Calu3 (cell line): ENCODE results near the gene SIPA1. TPM values are rescaled to one million over a fixed set of nuclear protein-coding genes. Genes with fewer than 3 reads are reported as not detected.

Source experiments
- BruUV-seq: library from RNA; stranded (reverse); fragments of 400-500 nt; replicated peaks from 2 replicates; lab custom pipeline; 2021; lab: Mats Ljungman, UMichigan
- CTCF ChIA-PET: fragments of 300-600 bp; sonication (Branson Sonifier 250); formaldehyde crosslinking; loops from one replicate; lab custom pipeline; 2022; ENCODE audit warnings: antibody characterized with exemption; lab: Charles Lee
- DNase-seq: peaks from one replicate; pipeline ENCODE4 v3.0.0; 2022
- H3K27ac Mint-ChIP-seq: one replicate; pipeline ENCODE4 v1.8.0; 2022; ENCODE audit warnings: mixed read lengths; ENCODE audit not compliant: unreplicated experiment
- H3K27me3 Mint-ChIP-seq: one replicate; pipeline ENCODE4 v1.8.0; 2022; ENCODE audit warnings: mixed read lengths; ENCODE audit not compliant: unreplicated experiment
- H3K36me3 Mint-ChIP-seq: one replicate; pipeline ENCODE4 v1.8.0; 2022; ENCODE audit warnings: mild to moderate bottlenecking, moderate library complexity, mixed read lengths; ENCODE audit not compliant: insufficient read depth, unreplicated experiment
- H3K4me1 Mint-ChIP-seq: one replicate; pipeline ENCODE4 v1.8.0; 2022; ENCODE audit warnings: mild to moderate bottlenecking, low read depth, mixed read lengths; ENCODE audit not compliant: unreplicated experiment
- H3K4me3 Mint-ChIP-seq: one replicate; pipeline ENCODE4 v1.8.0; 2022; ENCODE audit warnings: mild to moderate bottlenecking, low read depth, moderate library complexity, mixed read lengths; ENCODE audit not compliant: unreplicated experiment
- H3K9me3 Mint-ChIP-seq: one replicate; pipeline ENCODE4 v1.8.0; 2022; ENCODE audit warnings: low read depth, mixed read lengths; ENCODE audit not compliant: unreplicated experiment
- CTCF ChIP-seq: fragments of 200-600 bp; IDR thresholded peaks from one replicate; pipeline ENCODE4 v1.8.0; 2022; ENCODE audit warnings: antibody characterized with exemption; ENCODE audit not compliant: unreplicated experiment
- intact Hi-C: fragments of 100-400 bp; cut with micrococcal nuclease; formaldehyde crosslinking; loops from one replicate; pipeline ENCODE4 v1.10.0; 2022; ENCODE audit not compliant: unreplicated experiment
- total RNA-seq: library from RNA; stranded (reverse); gene quantifications from 2 replicates; pipeline ENCODE4 v1.2.3, GENCODE V29; 2022

Gene SIPA1
- total RNA-seq, 1 experiment from 2014 or later = 41.3 TPM

GRCh38 chr11:65654375-65655349 is 16.8 kb downstream of the SIPA1 start:
- peak overlapping the region; percentile 36 for H3K27ac Mint-ChIP-seq

DNA sequence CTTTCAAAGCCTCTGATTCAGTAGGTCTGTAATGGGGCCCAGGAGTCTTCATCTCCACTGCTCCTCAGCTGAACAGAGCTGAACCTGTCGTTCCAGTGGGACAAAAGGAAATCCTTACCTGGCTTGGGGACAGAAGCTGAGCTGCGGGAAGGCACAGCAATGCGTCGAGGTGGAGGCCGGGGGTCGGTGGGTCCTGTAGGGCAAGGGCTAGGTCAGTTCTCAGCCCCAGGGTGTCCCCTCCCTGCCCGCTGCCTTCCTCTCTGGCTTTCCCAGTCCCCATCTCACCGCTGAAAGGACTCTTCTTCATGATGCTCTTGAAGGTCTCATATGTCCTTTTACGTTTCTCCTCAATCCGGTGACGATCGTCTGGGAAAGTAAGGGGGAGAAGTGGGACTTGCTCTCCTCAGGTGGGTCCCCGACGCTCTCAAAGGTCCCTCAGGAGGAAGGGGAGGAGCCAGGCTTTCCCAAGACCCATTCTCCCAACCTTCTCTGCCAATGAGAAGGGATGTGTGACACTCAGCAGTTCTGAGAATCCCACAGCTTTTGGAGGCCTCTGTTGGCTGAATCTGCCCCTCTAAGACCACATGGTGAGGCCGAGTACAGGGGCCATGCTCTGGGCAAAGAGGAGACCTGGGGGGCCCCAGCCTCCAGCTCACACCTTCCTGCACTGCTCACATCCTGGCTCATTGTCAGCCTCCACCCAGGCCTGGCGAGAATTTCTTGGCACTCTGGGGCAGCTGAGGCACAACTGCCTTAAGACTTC is 17.9 kb downstream of the SIPA1 start:
- H3K36me3 Mint-ChIP-seq = peaks cover 89% of the 10 kb centered on the region
- no TSS peak for BruUV-seq
- no peak for DNase-seq
- peaks cover 31% of the 10 kb centered on the region for H3K4me1 Mint-ChIP-seq
- intact Hi-C loops = no loop called here
- CTCF ChIA-PET = no interaction called here
- H3K4me3 Mint-ChIP-seq = no peak overlapping the region
- H3K9me3 Mint-ChIP-seq = no peaks in the 10 kb centered on the region
- no peak for TF ChIP-seq CTCF
- peak overlapping the region; percentile 34 for H3K27ac Mint-ChIP-seq
- no peaks in the 10 kb centered on the region for H3K27me3 Mint-ChIP-seq

More at GRCh38 chr11:65654375-65655349, 16.8 kb downstream of the SIPA1 start:
- no TSS peak for BruUV-seq
- Mint-ChIP-seq H3K27me3 (no peaks in the 10 kb centered on the region), H3K36me3 (peaks cover 85% of the 10 kb centered on the region), H3K9me3 (no peaks in the 10 kb centered on the region), H3K4me1 (peaks cover 38% of the 10 kb centered on the region), H3K4me3 (no peak overlapping the region)
- intact Hi-C loops = no loop called here
- no peak for TF ChIP-seq CTCF
- no peak for DNase-seq
- CTCF ChIA-PET = interaction anchor here (0.9 kb wide), 1 partner anchor 40 kb away, joined by 3 read pairs; the partner anchor contains the start of gene PCNX3

DNA sequence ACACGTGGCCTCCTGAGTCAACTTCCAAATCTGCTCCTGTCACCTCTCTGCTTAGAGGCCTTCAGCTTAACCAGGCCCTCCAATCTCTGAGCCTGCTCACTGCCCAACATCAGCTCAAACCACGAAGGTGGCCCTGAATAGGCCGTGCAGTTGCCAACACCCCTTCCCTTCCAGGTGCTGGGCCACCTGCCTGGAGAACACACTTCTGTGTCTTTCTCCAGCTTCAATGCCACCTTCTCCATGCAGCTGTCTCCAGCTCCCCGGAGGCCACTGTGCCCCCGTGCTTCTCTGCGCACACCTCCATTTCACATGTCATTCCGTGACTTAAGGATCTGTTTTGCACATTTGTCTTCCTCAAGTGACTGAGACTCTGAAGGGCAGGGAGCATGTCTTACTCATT is 19.5 kb downstream of the SIPA1 start:
- CTCF ChIA-PET = interaction anchor here (0.5 kb wide), 1 partner anchor 40 kb away, joined by 3 read pairs; no protein-coding TSS in a partner anchor
- Mint-ChIP-seq H3K27ac (no peak overlapping the region), H3K36me3 (peaks cover 85% of the 10 kb centered on the region)

More for the DNA sequence above, 19.5 kb downstream of the SIPA1 start:
- Mint-ChIP-seq H3K4me1 (peaks cover 14% of the 10 kb centered on the region), H3K9me3 (no peaks in the 10 kb centered on the region), H3K27me3 (no peaks in the 10 kb centered on the region), H3K4me3 (no peak overlapping the region)
- intact Hi-C loops = no loop called here
- no TSS peak for BruUV-seq
- TF ChIP-seq CTCF = no peak
- no peak for DNase-seq
